Fibroblast of skin of right biceps (primary cell): ENCODE results near the gene L3MBTL3.

Experiments used
- DNase-seq: peaks from one replicate; pipeline ENCODE4 v3.0.0-alpha.2; 2013

Gene L3MBTL3

DNA sequence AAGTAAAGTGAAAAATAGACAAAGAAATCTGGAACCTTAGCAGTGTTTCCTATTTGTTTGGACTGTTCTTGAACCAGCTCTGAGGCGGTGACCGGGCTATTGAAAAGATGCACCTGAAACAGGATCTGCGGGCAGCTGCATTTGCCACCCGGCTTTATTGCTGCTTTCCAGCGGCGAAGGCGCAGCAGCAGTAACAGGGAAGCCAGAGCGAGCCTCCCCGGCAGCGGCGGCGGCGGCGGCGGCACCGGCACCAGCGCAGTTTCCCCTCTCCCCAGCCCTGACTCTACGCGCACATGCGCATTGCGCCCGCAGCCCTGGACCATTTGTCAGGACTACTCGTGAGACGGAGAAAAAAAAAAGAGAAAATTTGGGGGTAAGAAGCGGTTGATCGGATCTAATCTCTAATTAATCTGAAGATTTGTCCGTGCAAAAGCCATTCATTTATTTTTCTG, at the start of gene L3MBTL3:
L3MBTL3 (plus strand) TSS at position 290 of the 452 bp plus-strand sequence. CDS start 24,119 bp downstream, outside the sequence.
- DNase-seq = peak; percentile 84

- no peak for DNase-seq
Measured at GRCh38 chr6:129969064-129969463, 49.3 kb upstream of the L3MBTL3 start.

DNA sequence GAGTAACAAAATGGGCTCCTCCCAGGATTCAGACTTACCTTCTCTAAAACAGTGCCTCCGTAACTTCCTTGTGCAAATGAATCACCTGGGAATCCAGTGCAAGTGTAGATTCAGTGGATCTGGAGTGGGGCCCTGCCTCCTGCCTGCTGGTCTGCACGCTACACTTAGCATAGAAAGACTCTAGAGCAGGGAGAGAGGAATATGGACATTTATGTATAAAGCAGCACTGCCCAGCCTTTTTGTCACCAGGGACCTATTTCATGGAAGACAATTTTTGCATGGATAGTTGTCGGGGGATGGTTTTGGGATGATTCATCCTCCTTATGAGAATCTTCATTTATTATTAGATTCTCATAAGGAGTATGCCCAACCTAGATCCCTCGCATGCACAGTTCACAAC, 42.3 kb upstream of the L3MBTL3 start:
- DNase-seq = no peak

DNA sequence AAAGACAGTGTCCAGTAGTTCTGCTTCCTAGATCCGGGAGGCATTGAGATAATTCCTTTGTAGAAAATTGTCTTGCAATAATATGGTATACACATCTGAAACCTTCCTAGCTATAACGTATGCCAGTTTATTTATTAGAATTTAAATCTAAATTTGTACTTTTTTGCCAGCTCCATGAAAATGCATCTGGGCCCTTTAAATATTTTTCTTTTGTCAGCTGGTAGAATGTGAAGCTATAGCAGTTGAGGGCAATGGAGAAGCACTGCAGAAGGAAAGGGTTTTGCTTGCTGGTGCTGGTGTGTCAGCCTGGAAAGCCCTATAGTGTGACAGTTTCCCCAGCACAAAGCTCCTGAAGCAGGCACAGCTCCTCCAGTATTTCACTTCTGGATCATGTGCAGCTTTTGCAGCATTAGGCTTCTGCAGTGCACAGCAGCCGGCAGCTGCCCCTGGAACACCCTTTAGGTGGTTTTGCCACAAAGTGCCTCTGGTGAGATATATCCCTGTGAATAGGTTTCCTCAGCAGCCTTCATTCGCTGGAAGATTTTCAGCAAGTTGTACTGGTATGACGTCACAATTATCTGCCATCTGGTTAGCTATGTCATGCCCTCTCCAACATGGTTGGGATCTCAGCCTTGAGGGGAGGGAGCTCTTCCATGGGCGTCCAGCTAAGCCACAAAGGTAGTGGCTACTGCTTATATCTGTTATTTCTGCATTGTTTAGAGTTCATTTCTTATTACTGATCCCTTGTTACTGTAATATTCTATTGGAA, 40.0 kb upstream of the L3MBTL3 start:
- no peak for DNase-seq

DNA sequence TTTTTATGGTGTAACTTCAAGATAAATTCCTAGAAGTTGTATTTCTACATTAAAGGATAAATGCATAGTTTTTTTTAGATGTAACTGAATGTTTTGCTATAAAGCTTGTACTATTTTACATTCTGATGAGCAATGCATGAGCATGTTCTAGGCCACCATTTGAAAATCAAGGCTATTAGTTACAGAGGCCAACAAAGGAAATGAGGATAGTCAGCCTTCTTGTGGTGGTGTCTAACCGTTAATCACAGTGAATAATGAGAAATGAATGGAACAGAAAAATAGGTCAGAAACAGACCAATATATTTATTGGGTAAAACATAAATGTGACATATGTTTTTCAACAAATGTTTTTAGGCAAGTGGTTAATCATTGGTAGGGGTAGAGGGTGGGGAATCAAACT, 37.6 kb upstream of the L3MBTL3 start:
- DNase-seq = no peak

GRCh38 chr6:129981598-129981997, 36.8 kb upstream of the L3MBTL3 start:
- DNase-seq = peak; percentile 2

DNA sequence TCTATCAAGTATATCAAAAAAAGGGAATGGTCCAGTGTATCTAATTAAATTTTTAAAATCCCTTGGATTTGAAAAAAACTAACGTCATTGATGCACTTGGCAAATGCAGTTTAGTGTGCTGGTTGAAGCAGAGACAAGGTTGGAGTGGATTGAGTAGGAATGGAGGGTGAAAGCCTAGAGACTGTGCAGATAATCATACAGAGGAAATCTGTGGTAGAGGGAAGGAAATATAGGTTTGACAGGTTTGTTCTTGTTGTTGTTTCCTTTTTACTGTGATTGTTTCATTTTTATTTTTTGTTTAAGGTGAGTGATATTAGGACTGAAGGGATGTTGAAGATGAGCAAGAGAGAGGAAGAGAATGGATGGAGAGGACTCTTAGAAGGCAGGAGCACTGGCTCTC, 29.0 kb upstream of the L3MBTL3 start:
- DNase-seq = no peak

- no peak for DNase-seq
Measured at GRCh38 chr6:129992881-129993280, 25.5 kb upstream of the L3MBTL3 start.

- DNase-seq = no peak
Measured at GRCh38 chr6:129994410-129994809, 24.0 kb upstream of the L3MBTL3 start.

DNA sequence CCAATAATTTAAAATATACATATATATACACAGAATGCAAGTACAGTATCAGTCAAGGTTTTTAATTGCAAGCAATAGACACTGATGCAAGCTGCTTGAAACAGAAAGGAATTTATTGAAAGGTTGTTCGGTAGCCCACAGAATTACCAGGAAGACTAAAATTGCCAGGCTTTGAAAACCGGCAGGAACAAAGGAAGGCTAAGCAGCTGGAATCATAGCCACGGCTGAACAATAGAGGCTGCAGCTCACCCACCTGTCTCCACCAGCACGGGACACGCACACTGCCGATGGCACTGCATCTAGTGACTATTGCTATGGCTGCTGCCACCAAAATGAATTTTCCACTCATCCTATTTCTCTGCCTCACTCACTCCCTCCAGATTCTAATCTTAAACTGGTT, 22.0 kb upstream of the L3MBTL3 start:
- no peak for DNase-seq

GRCh38 chr6:130000526-130001421, 17.6 kb upstream of the L3MBTL3 start:
- no peak for DNase-seq

GRCh38 chr6:130008236-130008873, 10.0 kb upstream of the L3MBTL3 start:
- DNase-seq = peak; percentile 3

GRCh38 chr6:130009146-130009545, 9.2 kb upstream of the L3MBTL3 start:
- DNase-seq = no peak

GRCh38 chr6:130010387-130010786, 8.0 kb upstream of the L3MBTL3 start:
- no peak for DNase-seq

- no peak for DNase-seq
Measured at GRCh38 chr6:130012728-130013127, 5.7 kb upstream of the L3MBTL3 start.

DNA sequence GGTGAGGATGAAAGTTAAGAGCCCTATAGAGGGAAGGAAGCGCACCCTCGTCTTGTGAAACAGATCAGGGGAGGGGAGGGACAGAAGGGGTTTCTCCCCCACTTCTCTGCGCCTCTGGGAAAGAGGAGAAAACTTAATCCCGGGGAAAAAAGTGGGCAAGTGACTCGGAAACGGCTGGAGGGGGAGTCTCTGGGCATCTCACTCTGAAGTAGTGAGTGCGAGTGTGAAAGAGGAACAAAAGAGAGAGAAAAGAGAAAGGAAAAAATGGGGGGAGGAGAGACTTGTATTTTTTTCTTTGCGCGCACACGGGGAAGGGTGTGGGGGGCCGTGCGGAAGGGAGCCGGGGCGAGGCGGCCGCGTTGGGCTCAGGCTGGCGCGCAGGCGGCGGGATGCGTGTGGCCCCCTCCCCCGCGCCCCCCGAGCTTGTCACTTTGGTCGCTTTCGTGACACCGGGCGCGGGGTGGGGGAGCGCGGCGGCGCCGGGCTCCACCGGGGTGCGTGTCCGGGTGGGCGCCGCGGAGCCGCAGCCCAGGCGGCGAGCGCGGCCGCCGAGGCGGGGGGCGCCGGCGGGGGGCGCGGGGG, 454 bp downstream of the L3MBTL3 start:
- DNase-seq = peak; percentile 19

DNA sequence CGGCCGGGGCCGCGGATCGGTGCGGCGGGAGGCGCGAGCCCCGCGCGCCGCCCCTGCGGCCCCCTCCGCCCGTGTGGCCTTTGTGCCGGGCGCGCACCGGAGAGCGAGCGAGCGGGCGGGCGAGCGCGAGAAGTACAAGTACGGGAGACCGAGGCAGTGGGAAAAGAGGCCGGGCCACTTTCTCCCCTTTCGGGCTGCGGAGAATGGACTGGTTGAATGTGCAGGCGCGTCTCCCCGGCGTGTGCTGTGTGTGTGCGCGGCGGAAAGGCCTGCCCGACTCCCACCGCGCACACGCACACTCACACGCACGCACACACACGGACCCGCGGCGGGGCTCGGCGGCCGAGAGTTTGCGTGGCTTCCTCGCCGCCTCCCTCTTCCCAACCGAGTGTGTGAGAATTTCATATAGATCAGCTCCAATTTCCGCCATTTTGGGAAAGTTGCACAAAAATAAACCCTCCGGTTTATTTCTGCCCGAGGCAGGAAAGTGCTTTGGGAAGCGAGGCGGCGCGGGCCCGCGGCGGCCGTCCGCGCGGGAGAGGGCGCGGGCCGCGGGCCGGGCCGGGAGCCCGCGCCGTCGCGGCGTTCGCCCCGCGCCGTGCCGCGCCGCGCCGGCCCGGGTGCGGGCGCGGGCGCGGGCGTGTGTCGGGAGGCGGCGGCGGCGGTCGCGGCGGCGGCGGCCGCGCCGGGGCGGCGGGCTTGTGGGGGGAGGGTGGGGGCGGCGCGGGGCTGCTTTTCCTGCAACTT, 1.1 kb downstream of the L3MBTL3 start:
- peak; percentile 47 for DNase-seq

- DNase-seq = no peak
Measured at GRCh38 chr6:130020073-130020906, 1.9 kb downstream of the L3MBTL3 start.

DNA sequence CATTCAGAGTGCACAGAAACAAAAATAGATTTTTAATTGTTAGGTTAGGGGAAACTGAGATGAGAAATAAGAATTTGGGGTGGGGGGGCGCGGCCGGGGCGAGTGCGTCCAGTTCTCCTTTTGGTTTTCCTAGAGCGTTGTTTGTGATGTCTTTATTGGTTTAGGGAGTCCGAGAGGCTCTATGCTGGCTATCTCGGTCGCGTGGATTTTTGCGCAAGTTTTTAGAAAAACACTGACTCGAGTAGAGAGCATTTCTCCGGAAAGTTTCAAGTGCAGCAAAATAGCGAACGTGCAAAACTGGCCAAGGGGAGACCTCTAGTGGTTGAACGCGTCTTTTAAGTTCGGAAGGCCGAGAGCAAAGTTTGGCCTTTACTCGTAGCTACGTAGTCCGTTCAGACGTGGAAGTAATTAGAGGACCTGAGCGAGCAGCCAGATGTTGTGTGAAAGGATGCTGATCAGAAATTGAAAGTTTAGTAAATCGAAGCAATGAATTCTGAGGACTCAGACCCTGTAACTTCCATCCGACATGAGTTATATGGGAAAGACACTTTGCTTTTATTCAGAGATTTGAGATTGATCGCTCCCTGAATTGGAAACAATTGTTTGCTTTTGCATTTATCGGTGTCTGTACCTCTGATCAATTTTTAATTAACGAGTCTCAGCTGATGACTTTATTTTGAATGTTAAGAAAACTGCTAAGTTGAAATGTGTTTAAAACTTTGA, 2.7 kb downstream of the L3MBTL3 start:
- peak; percentile 88 for DNase-seq

- peak; percentile 24 for DNase-seq
Measured at GRCh38 chr6:130026859-130027258, 8.5 kb downstream of the L3MBTL3 start.

DNA sequence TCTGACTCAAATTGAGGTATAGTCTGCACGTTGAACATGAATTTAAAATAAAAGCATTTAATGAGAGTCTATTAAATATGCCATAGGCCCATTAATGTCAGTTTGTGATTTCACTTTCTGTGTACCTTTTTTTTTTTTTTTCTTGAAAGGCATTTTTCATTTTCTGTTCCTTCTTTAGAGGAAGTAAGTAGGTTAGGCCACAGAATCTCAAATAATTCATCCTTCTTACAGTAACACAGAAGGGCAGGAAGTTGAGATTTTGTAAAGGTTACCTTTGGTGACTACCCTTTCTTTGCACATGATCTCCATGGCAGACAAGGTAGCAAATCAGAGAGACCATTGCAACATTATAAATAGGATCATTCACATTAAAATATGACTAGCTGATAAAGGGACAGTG, 9.6 kb downstream of the L3MBTL3 start:
- no peak for DNase-seq
